SU-DHL-6 (cell line): ENCODE results near the gene MYMX.

Experiments used
- EZH2phosphoT487 ChIP-seq: fragments of 200-600 bp; sonication (generic), shearing (Covaris generic); conservative IDR thresholded peaks from 2 replicates; pipeline ENCODE4 v1.6.1; 2018; ENCODE audit warnings: mild to moderate bottlenecking, antibody characterized with exemption, low read length, moderate library complexity, mixed read lengths
- TF ChIP-seq, protein P1 (sequence below): fragments of 200-600 bp; sonication (generic); IDR thresholded peaks from one replicate; pipeline ENCODE4 v1.5.1; 2017; ENCODE audit warnings: antibody characterized with exemption, mild to moderate bottlenecking, low read length, moderate library complexity; ENCODE audit not compliant: insufficient read depth, poor library complexity, severe bottlenecking

- TF ChIP-seq, protein P1, sequence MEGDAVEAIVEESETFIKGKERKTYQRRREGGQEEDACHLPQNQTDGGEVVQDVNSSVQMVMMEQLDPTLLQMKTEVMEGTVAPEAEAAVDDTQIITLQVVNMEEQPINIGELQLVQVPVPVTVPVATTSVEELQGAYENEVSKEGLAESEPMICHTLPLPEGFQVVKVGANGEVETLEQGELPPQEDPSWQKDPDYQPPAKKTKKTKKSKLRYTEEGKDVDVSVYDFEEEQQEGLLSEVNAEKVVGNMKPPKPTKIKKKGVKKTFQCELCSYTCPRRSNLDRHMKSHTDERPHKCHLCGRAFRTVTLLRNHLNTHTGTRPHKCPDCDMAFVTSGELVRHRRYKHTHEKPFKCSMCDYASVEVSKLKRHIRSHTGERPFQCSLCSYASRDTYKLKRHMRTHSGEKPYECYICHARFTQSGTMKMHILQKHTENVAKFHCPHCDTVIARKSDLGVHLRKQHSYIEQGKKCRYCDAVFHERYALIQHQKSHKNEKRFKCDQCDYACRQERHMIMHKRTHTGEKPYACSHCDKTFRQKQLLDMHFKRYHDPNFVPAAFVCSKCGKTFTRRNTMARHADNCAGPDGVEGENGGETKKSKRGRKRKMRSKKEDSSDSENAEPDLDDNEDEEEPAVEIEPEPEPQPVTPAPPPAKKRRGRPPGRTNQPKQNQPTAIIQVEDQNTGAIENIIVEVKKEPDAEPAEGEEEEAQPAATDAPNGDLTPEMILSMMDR: no peak
- no peak for TF ChIP-seq EZH2phosphoT487
Measured at GRCh38 chr6:44254191-44255104, 37.7 kb downstream of the MYMX start.
